A549 (cell line): Measurements from ENCODE around the gene UROC1. TPM values are rescaled to one million over a fixed set of nuclear protein-coding genes. Genes with fewer than 3 reads are reported as not detected.

Experiments
- ATAC-seq, 2 experiments: fragments of 200-7000 bp in 1 of 2; fragments of >200 bp in 1 of 2; cut with Nextera tagmentation in 1 of 2; cut with Tn5 transposase in 1 of 2; 3 replicates each; pipeline versions ENCODE4 v1.8.0 to v1.9.1; 2018 to 2020; ENCODE audit warnings: mild to moderate bottlenecking in 1 of 2, moderate library complexity in 1 of 2
- CTCF ChIA-PET: fragments of 300-600 bp; sonication (Branson Sonifier 250); formaldehyde crosslinking; extraction: SDS; loops from one replicate; lab custom pipeline; 2021; ENCODE audit warnings: antibody characterized with exemption, inconsistent platforms; lab: Yijun Ruan, JAX
- POLR2A ChIA-PET: fragments of 350-600 bp; formaldehyde crosslinking; extraction: SDS; loops from one replicate; lab custom pipeline; 2021; ENCODE audit warnings: antibody characterized with exemption, inconsistent platforms; lab: Yijun Ruan, JAX
- DNase-seq, 2 experiments: peaks; one replicate each; pipeline versions ENCODE4 v3.0.0 to v3.0.0-alpha.2; 2011 to 2016; ENCODE audit warnings: low read depth in 1 of 2, low spot score in 1 of 2
- FAIRE-seq: peaks from 2 replicates; lab custom pipeline; 2011; peaks lifted over from hg19 to GRCh38; lab: Jason Lieb, UNC
- H3K27ac ChIP-seq, 2 experiments: fragments of >200 bp; sonication (Bioruptor Twin); formaldehyde crosslinking; 3 replicates each; pipeline ENCODE4 v1.5.1; 2016 to 2017
- H3K4me1 ChIP-seq: fragments of >200 bp; sonication (Bioruptor Twin); formaldehyde crosslinking; 3 replicates; pipeline ENCODE4 v1.6.1; 2016
- H3K4me2 ChIP-seq: fragments of >200 bp; sonication (Bioruptor Twin); formaldehyde crosslinking; 3 replicates; pipeline ENCODE4 v1.6.1; 2016
- H3K4me3 ChIP-seq: fragments of >200 bp; sonication (Bioruptor Twin); formaldehyde crosslinking; 3 replicates; pipeline ENCODE4 v1.5.1; 2016
- H3K9me3 ChIP-seq: fragments of >200 bp; sonication (Bioruptor Twin); formaldehyde crosslinking; 3 replicates; pipeline ENCODE4 v1.6.1; 2016
- CBX2 ChIP-seq: fragments of 200-600 bp; sonication (generic); IDR thresholded peaks from 2 replicates; pipeline ENCODE4 v1.6.1; 2016; ENCODE audit warnings: low read depth, mild to moderate bottlenecking, borderline replicate concordance
- HDAC2 ChIP-seq: fragments of 200-600 bp; sonication (generic); IDR thresholded peaks from 2 replicates; pipeline ENCODE4 v1.6.1; 2016
- HEYL ChIP-seq: fragments of 250-450 bp; sonication (Bioruptor Pico); IDR thresholded peaks from 2 replicates; pipeline ENCODE4 v1.8.0; 2021; ENCODE audit warnings: mild to moderate bottlenecking, moderate library complexity
- KDM5A ChIP-seq: fragments of 200-600 bp; sonication (generic); IDR thresholded peaks from 2 replicates; pipeline ENCODE4 v1.6.1; 2016; ENCODE audit warnings: antibody characterized with exemption, mild to moderate bottlenecking
- MAX ChIP-seq: IDR thresholded peaks from 2 replicates; pipeline ENCODE4 v1.6.1; 2012
- POLR2AphosphoS2 ChIP-seq: conservative IDR thresholded peaks from 2 replicates; pipeline ENCODE4 v1.6.1; 2012; ENCODE audit warnings: low read length, improper control_type of control experiment, inconsistent platforms
- RAD21 ChIP-seq, 2 experiments: fragments of >200 bp in 1 of 2; sonication (Bioruptor Twin) in 1 of 2; formaldehyde crosslinking in 1 of 2; IDR thresholded peaks in 1 of 2; conservative IDR thresholded peaks in 1 of 2; 2 replicates in 1 of 2; 3 replicates in 1 of 2; pipeline ENCODE4 v1.6.1; 2012 to 2018; ENCODE audit warnings: inconsistent platforms in 1 of 2
- REST ChIP-seq: fragments of 200-600 bp; sonication (generic); IDR thresholded peaks from 2 replicates; pipeline ENCODE4 v1.6.1; 2016; ENCODE audit warnings: antibody characterized with exemption, mild to moderate bottlenecking, moderate library complexity
- RFX5 ChIP-seq: fragments of 450-650 bp; IDR thresholded peaks from 2 replicates; pipeline ENCODE4 v1.7.1; 2014; ENCODE audit warnings: antibody characterized with exemption, mild to moderate bottlenecking, moderate library complexity
- RNF2 ChIP-seq: fragments of 200-600 bp; sonication (generic); IDR thresholded peaks from 2 replicates; pipeline ENCODE4 v1.6.1; 2016; ENCODE audit warnings: low read depth, mild to moderate bottlenecking, antibody characterized with exemption, moderate library complexity, borderline replicate concordance
- SMC3 ChIP-seq: fragments of >200 bp; sonication (Bioruptor Twin); formaldehyde crosslinking; IDR thresholded peaks from 3 replicates; pipeline ENCODE4 v1.6.1; 2018; ENCODE audit warnings: inconsistent platforms
- TFCP2L1 ChIP-seq: fragments of 250-450 bp; sonication (Bioruptor Pico); IDR thresholded peaks from 2 replicates; pipeline ENCODE4 v1.5.0; 2021; ENCODE audit warnings: mild to moderate bottlenecking
- TP53 ChIP-seq: fragments of 250-450 bp; sonication (Bioruptor Pico); IDR thresholded peaks from 2 replicates; pipeline ENCODE4 v1.5.0; 2021; ENCODE audit warnings: mild to moderate bottlenecking, moderate library complexity
- ZC3H11A ChIP-seq: fragments of 450-650 bp; IDR thresholded peaks from 2 replicates; pipeline ENCODE4 v1.6.1; 2014; ENCODE audit warnings: antibody characterized with exemption, mild to moderate bottlenecking
- ZNF302 ChIP-seq: fragments of 250-450 bp; sonication (Bioruptor Pico); IDR thresholded peaks from 2 replicates; pipeline ENCODE4 v1.9.0; 2021; ENCODE audit warnings: inconsistent platforms, mild to moderate bottlenecking, moderate library complexity
- WGBS: methylation state at CpG from one replicate; pipeline ENCODE4 v1.1.6; 2017; ENCODE audit errors: missing lambda C conversion rate; 5-methylcytosine and 5-hydroxymethylcytosine counted together
- polyA plus RNA-seq, 4 experiments: library from polyadenylated mRNA; depleted of rRNA in 3 of 4; stranded (reverse); fragments of >200 nt; fragmentation: RNase III in 1 of 4; extraction: RNeasy Plus Mini Kit Qiagen cat#74134 plus additional on column Dnase treatment in 1 of 4; gene quantifications; 2 replicates in 3 of 4; 3 replicates in 1 of 4; pipeline ENCODE4 v1.2.3, GENCODE V29; 2011 to 2017
- TF ChIP-seq, protein P1 (sequence below): fragments of 250-450 bp; sonication (Bioruptor Pico); IDR thresholded peaks from 2 replicates; pipeline ENCODE4 v1.5.0; 2020; ENCODE audit warnings: low read depth, mild to moderate bottlenecking, moderate library complexity
- TF ChIP-seq, protein P2 (sequence below): fragments of >200 bp; sonication (Bioruptor Twin); formaldehyde crosslinking; IDR thresholded peaks from 2 replicates; pipeline ENCODE4 v1.6.1; 2016

UROC1 gene
- polyA plus RNA-seq, 2 of the 4 experiments (the other 2 are of a cell fraction), result not detected

DNA sequence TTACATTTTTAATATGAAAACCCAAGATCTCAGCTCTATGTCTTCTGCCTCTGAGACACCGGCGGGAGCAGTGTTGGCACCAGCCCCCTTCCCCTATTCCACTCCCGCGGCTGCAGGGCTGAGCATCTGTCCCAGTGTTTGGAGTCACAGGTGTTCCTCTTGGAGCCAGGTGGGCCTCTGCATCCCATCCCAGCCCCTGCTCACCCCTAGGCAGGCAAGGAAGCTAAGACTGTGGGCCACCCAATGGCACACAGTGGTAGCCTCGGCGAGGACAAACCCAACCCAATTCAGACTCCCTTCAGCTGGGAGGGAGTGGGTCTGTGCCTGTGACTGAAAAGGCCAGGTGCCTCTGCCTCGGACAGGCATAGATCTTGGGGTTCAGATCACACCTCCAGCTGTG lies 9.4 kb upstream of the UROC1 start (continued):
- no peak for TF ChIP-seq MAX
- no peak for TF ChIP-seq HDAC2
- TF ChIP-seq, all 56 proteins: peak for 0

GRCh38 chr3:126526668-126527005 lies 9.1 kb upstream of the UROC1 start:
- Histone ChIP-seq H3K27ac (no peak overlapping the region), H3K4me2 (no peak overlapping the region), H3K4me3 (no peak overlapping the region), H3K9me3 (no peaks in the 10 kb centered on the region), H3K4me1 (peaks cover 24% of the 10 kb centered on the region)
- 46% methylated on average over 3 of the region's 7 CpGs for WGBS
- FAIRE-seq (no peak), ATAC-seq (no peak), DNase-seq (no peak)
- TF ChIP-seq TFCP2L1 (no peak), REST (no peak), CBX2 (no peak), TP53 (CRISPR knock-in tag) (no peak), ZNF302 (CRISPR knock-in tag) (no peak), KDM5A (no peak), RAD21 (conservative IDR thresholded peaks at IDR 0.05 in 1 of 2, IDR thresholded peaks at IDR 0.05 in 1 of 2) (no peak)
- TF ChIP-seq, protein P1, sequence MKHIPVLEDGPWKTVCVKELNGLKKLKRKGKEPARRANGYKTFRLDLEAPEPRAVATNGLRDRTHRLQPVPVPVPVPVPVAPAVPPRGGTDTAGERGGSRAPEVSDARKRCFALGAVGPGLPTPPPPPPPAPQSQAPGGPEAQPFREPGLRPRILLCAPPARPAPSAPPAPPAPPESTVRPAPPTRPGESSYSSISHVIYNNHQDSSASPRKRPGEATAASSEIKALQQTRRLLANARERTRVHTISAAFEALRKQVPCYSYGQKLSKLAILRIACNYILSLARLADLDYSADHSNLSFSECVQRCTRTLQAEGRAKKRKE, result no peak
- CTCF ChIA-PET, result interaction anchor here (1.2 kb wide), 1 partner anchor 929 kb away, joined by 3 read pairs; no protein-coding TSS in a partner anchor
- POLR2A ChIA-PET, result no interaction called here

GRCh38 chr3:126525853-126526667 lies 8.5 kb upstream of the UROC1 start:
- ChIA-PET POLR2A (no interaction called here), CTCF (no interaction called here)

More at GRCh38 chr3:126525853-126526667, 8.5 kb upstream of the UROC1 start:
- no peak for ATAC-seq
- peaks cover 24% of the 10 kb centered on the region for H3K4me1 ChIP-seq
- H3K4me3 ChIP-seq, result no peak overlapping the region
- no peak overlapping the region for H3K27ac ChIP-seq
- no peak for TF ChIP-seq HEYL (CRISPR knock-in tag)
- TF ChIP-seq, protein P2, sequence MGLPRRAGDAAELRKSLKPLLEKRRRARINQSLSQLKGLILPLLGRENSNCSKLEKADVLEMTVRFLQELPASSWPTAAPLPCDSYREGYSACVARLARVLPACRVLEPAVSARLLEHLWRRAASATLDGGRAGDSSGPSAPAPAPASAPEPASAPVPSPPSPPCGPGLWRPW, result no peak
- TF ChIP-seq RFX5, result no peak
- no peak for TF ChIP-seq ZC3H11A
- TF ChIP-seq KDM5A, result no peak
- TF ChIP-seq SMC3, result no peak
- TF ChIP-seq RNF2, result no peak
- no peak for TF ChIP-seq TP53 (CRISPR knock-in tag)
- no peak for TF ChIP-seq POLR2AphosphoS2
- no peak for TF ChIP-seq CBX2
- no peak for DNase-seq
- no peak overlapping the region for H3K4me2 ChIP-seq
- H3K9me3 ChIP-seq, result no peaks in the 10 kb centered on the region
- no peak for FAIRE-seq
- WGBS, result 92% methylated on average over 6 of the region's 8 CpGs
